CD4-positive, CD25-positive, alpha-beta regulatory T cell (primary cell): ENCODE data around the gene PSMC3IP. TPM values are rescaled to one million over a fixed set of nuclear protein-coding genes. Genes with fewer than 3 reads are reported as not detected.

Experiments used
- ATAC-seq, 2 donors: fragments of 150-1000 bp; cut with Tn5 transposase; one replicate each; pipeline ENCODE4 v1.10.0; 2021; ENCODE audit warnings: low read depth in 2 of 2, moderate number of reproducible peaks in 2 of 2, moderate library complexity in 1 of 2
- DNase-seq, 3 donors: peaks; one replicate each; pipeline versions ENCODE4 v3.0.0 to v3.0.0-alpha.2; 2012 to 2022; ENCODE audit warnings: mixed read lengths in 1 of 3
- H3K27ac ChIP-seq: one replicate; pipeline ENCODE4 v1.7.0; 2013; ENCODE audit warnings: mild to moderate bottlenecking, low read length; ENCODE audit not compliant: insufficient read depth, poor library complexity, severe bottlenecking
- H3K27me3 ChIP-seq: one replicate; pipeline ENCODE4 v1.7.0; 2013; ENCODE audit warnings: low read length; ENCODE audit not compliant: control insufficient read depth, insufficient read depth
- H3K36me3 ChIP-seq: one replicate; pipeline ENCODE4 v1.7.0; 2013; ENCODE audit warnings: mild to moderate bottlenecking, low read length, moderate library complexity; ENCODE audit not compliant: control insufficient read depth, insufficient read depth
- H3K4me1 ChIP-seq: 2 replicates; pipeline ENCODE4 v1.7.0; 2013; ENCODE audit warnings: mild to moderate bottlenecking, low read length; ENCODE audit not compliant: insufficient read depth, control insufficient read depth, poor library complexity, severe bottlenecking
- H3K4me3 ChIP-seq: one replicate; pipeline ENCODE4 v1.7.0; 2013; ENCODE audit warnings: low read depth, mild to moderate bottlenecking, low read length, moderate library complexity
- H3K9me3 ChIP-seq, 2 experiments: 1 replicate in 1 of 2; 2 replicates in 1 of 2; pipeline ENCODE4 v1.7.0; 2013; ENCODE audit warnings: low read length in 2 of 2, mild to moderate bottlenecking in 1 of 2, moderate library complexity in 1 of 2; ENCODE audit not compliant: control insufficient read depth in 2 of 2
- H3K27ac Mint-ChIP-seq, 3 donors: one replicate each; pipeline ENCODE4 v1.8.0; 2020 to 2022; ENCODE audit warnings: mild to moderate bottlenecking in 3 of 3, mixed read lengths in 3 of 3, moderate library complexity in 2 of 3
- H3K27me3 Mint-ChIP-seq: one replicate; pipeline ENCODE4 v1.8.0; 2022; ENCODE audit warnings: mild to moderate bottlenecking, mixed read lengths
- H3K36me3 Mint-ChIP-seq: one replicate; pipeline ENCODE4 v1.8.0; 2020; ENCODE audit warnings: mixed read lengths
- H3K4me1 Mint-ChIP-seq, 4 donors: one replicate each; pipeline ENCODE4 v1.8.0; 2020 to 2022; ENCODE audit warnings: mixed read lengths in 4 of 4, mild to moderate bottlenecking in 1 of 4
- H3K4me3 Mint-ChIP-seq, 4 donors: one replicate each; pipeline ENCODE4 v1.8.0; 2020 to 2022; ENCODE audit warnings: mild to moderate bottlenecking in 4 of 4, mixed read lengths in 4 of 4, moderate library complexity in 3 of 4
- H3K9me3 Mint-ChIP-seq, 7 donors: one replicate each; pipeline ENCODE4 v1.8.0; 2020 to 2022; ENCODE audit warnings: mixed read lengths in 7 of 7, mild to moderate bottlenecking in 3 of 7, moderate library complexity in 2 of 7
- polyA plus RNA-seq, 4 donors: library from polyadenylated mRNA; unstranded; fragments of 300-500 nt; fragmentation: Illumina TruSeq; gene quantifications; one replicate each; pipeline ENCODE4 v1.2.3, GENCODE V29; 2021
- total RNA-seq: library from RNA; stranded (reverse); gene quantifications from one replicate; pipeline ENCODE4 v1.2.3, GENCODE V29; 2022

Gene PSMC3IP
- total and polyA plus RNA-seq, 5 donors from 2014 or later, result 0.25 to 2.5 (median 0.55) TPM; not detected in 1

- no peak overlapping the region for H3K27ac ChIP-seq
- H3K4me1 Mint-ChIP-seq, result peaks cover 0 to 39% (median 20%) of the 10 kb centered on the region in 4 donors
- no peak for ATAC-seq
Measured at GRCh38 chr17:42537156-42537805, 40.2 kb downstream of the PSMC3IP start.

GRCh38 chr17:42536372-42537155 lies 41.0 kb downstream of the PSMC3IP start:
- peak overlapping the region; percentile 68 for H3K4me3 ChIP-seq
- no peaks in the 10 kb centered on the region for H3K9me3 ChIP-seq
- no peaks in the 10 kb centered on the region for H3K9me3 Mint-ChIP-seq
- peak overlapping the region; percentile 71 to 92 (median 88) for H3K4me3 Mint-ChIP-seq
- peak overlapping the region; percentile 23 for H3K27ac ChIP-seq
- peaks cover 9% of the 10 kb centered on the region for H3K27me3 Mint-ChIP-seq
- no peaks in the 10 kb centered on the region for H3K27me3 ChIP-seq
- no peaks in the 10 kb centered on the region for H3K36me3 ChIP-seq
- peaks cover 3 to 42% (median 23%) of the 10 kb centered on the region in 4 donors for H3K4me1 Mint-ChIP-seq
- H3K36me3 Mint-ChIP-seq, result peaks cover 8% of the 10 kb centered on the region
- peak; percentile 59 to 71 for ATAC-seq
- H3K4me1 ChIP-seq, result peaks cover 28% of the 10 kb centered on the region
- DNase-seq, result peak; percentile 59 to 84 (median 67)
- H3K27ac Mint-ChIP-seq, result peak overlapping the region in 2 of 3 donors; percentile 63 to 94

More at GRCh38 chr17:42537156-42537805, 40.2 kb downstream of the PSMC3IP start:
- H3K9me3 Mint-ChIP-seq, result no peaks in the 10 kb centered on the region
- peaks cover 8% of the 10 kb centered on the region for H3K36me3 Mint-ChIP-seq
- peak overlapping the region in 1 of 3 donors; percentile 94 for H3K27ac Mint-ChIP-seq
- no peak for DNase-seq
- Histone ChIP-seq H3K36me3 (no peaks in the 10 kb centered on the region), H3K4me3 (peak overlapping the region; percentile 68), H3K27me3 (no peaks in the 10 kb centered on the region), H3K9me3 (no peaks in the 10 kb centered on the region), H3K4me1 (peaks cover 24% of the 10 kb centered on the region)
- peaks cover 5% of the 10 kb centered on the region for H3K27me3 Mint-ChIP-seq
- peak overlapping the region; percentile 71 to 92 (median 88) for H3K4me3 Mint-ChIP-seq

- Histone ChIP-seq H3K36me3 (no peaks in the 10 kb centered on the region), H3K4me3 (peak within 1 kb of the TSS; percentile 72), H3K4me1 (peaks cover 27% of the 10 kb centered on the region), H3K27ac (peak within 1 kb of the TSS; percentile 67), H3K27me3 (no peaks in the 10 kb centered on the region), H3K9me3 (no peaks in the 10 kb centered on the region)
- Mint-ChIP-seq H3K9me3 (no peaks in the 10 kb centered on the region), H3K36me3 (peaks cover 5% of the 10 kb centered on the region), H3K4me3 (peak within 1 kb of the TSS; percentile 76 to 92 (median 88)), H3K4me1 (peaks cover 5 to 42% (median 27%) of the 10 kb centered on the region in 4 donors), H3K27ac (peak within 1 kb of the TSS; percentile 65 to 95 (median 94)), H3K27me3 (peaks cover 14% of the 10 kb centered on the region)
- DNase-seq, result peak; percentile 69 to 89 (median 74)
- ATAC-seq, result peak; percentile 83 to 91
Measured at GRCh38 chr17:42536048-42536371, 41.5 kb downstream of the PSMC3IP start, which contains the start of gene NAGLU. NAGLU (plus strand) TSS chr17:42536241; CDS start chr17:42536273, 32 bp downstream.

GRCh38 chr17:42535155-42536047 lies 42.1 kb downstream of the PSMC3IP start:
- Histone ChIP-seq H3K27me3 (no peaks in the 10 kb centered on the region), H3K4me3 (peak overlapping the region; percentile 72), H3K27ac (peak overlapping the region; percentile 67), H3K4me1 (peaks cover 31% of the 10 kb centered on the region), H3K36me3 (no peaks in the 10 kb centered on the region), H3K9me3 (no peaks in the 10 kb centered on the region)
- H3K27ac Mint-ChIP-seq, result peak overlapping the region; percentile 65 to 95 (median 72)
- H3K27me3 Mint-ChIP-seq, result peaks cover 17% of the 10 kb centered on the region
- H3K4me1 Mint-ChIP-seq, result peaks cover 5 to 42% (median 30%) of the 10 kb centered on the region in 4 donors
- DNase-seq (no peak), ATAC-seq (no peak)
- H3K36me3 Mint-ChIP-seq, result peaks cover 5% of the 10 kb centered on the region
- no peaks in the 10 kb centered on the region for H3K9me3 Mint-ChIP-seq
- peak overlapping the region; percentile 69 to 88 (median 80) for H3K4me3 Mint-ChIP-seq

- ATAC-seq (peak in 1 of 2 donors; percentile 21), DNase-seq (peak; percentile 42 to 49 (median 47))
- no peaks in the 10 kb centered on the region for H3K9me3 ChIP-seq
- Mint-ChIP-seq H3K36me3 (no peaks in the 10 kb centered on the region), H3K27me3 (peaks cover 20% of the 10 kb centered on the region), H3K4me1 (peaks cover 10 to 47% (median 30%) of the 10 kb centered on the region in 4 donors), H3K27ac (peak overlapping the region; percentile 32 to 69 (median 38)), H3K9me3 (no peaks in the 10 kb centered on the region), H3K4me3 (peak overlapping the region; percentile 39 to 85 (median 80))
- peak overlapping the region; percentile 59 for H3K4me3 ChIP-seq
- H3K36me3 ChIP-seq, result no peaks in the 10 kb centered on the region
- H3K4me1 ChIP-seq, result peaks cover 26% of the 10 kb centered on the region
- no peaks in the 10 kb centered on the region for H3K27me3 ChIP-seq
- H3K27ac ChIP-seq, result no peak overlapping the region
Measured at GRCh38 chr17:42531455-42532354, 45.8 kb downstream of the PSMC3IP start.

- H3K36me3 ChIP-seq, result no peaks in the 10 kb centered on the region
- ATAC-seq (no peak), DNase-seq (no peak)
- H3K4me3 ChIP-seq, result no peak overlapping the region
- H3K27ac ChIP-seq, result no peak overlapping the region
- H3K27me3 Mint-ChIP-seq, result peaks cover 20% of the 10 kb centered on the region
- H3K36me3 Mint-ChIP-seq, result no peaks in the 10 kb centered on the region
- H3K4me3 Mint-ChIP-seq, result peak overlapping the region in 3 of 4 donors; percentile 76 to 85 (median 84)
- H3K27me3 ChIP-seq, result no peaks in the 10 kb centered on the region
- H3K27ac Mint-ChIP-seq, result peak overlapping the region; percentile 32 to 59 (median 38)
- H3K4me1 ChIP-seq, result peaks cover 23% of the 10 kb centered on the region
- peaks cover 10 to 45% (median 29%) of the 10 kb centered on the region in 4 donors for H3K4me1 Mint-ChIP-seq
- no peaks in the 10 kb centered on the region for H3K9me3 Mint-ChIP-seq
- no peaks in the 10 kb centered on the region for H3K9me3 ChIP-seq
Measured at GRCh38 chr17:42530952-42531454, 46.5 kb downstream of the PSMC3IP start.
